HG03520 (cell line): ENCODE results near the gene LYRM2.
A peak's percentile ranks its signal among the peaks of the same experiment; 100 is the strongest.
"Not testable (repeated sequence)": the region's sequence is repeated elsewhere in the genome, so short reads cannot be mapped to it uniquely, and the experiment has no call there.

Experiments used
- ATAC-seq: cut with Tn5 transposase; IDR thresholded peaks from one replicate; pipeline ENCODE4 v1.9.1; 2021; ENCODE audit warnings: mild to moderate bottlenecking, moderate library complexity; ENCODE audit not compliant: unreplicated experiment

Gene LYRM2

DNA sequence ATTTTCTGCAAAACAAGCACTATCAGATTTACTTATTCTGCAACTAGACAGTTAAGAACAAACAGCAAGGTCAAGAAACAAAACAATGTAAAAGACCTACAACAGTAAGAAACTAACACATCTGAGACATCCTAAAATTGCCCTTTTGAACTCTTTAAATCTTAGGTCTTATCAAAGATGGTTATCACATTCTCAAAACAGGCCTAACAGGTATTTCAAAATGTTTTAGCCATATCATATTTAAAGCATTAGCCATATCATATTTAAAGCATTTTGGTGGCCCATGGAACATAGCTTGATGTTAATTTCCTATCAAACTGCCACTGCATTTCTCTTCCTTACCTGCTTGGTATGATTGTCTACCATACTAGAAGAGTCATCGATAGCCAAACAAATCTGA is 11.1 kb upstream of the LYRM2 start:
- ATAC-seq = no peak

DNA sequence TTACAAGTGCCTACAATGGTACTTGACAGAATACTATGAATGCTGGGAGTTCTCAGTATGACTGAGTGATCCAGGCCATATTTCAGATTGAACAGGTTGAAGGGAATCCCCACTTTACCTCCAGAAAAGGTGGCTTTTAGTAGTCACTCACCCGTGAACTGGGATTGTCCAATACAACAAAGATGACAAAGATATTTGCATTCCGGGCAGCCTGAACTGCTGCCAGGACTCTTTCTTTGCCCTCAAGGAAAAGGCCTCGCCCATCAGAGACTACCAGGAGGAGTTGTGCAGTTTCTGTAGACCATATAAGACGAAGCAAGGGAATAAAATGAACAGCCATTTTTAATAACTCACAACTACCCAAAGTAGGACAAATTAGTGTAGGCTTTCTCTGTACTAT is 6.3 kb upstream of the LYRM2 start:
- ATAC-seq = no peak

DNA sequence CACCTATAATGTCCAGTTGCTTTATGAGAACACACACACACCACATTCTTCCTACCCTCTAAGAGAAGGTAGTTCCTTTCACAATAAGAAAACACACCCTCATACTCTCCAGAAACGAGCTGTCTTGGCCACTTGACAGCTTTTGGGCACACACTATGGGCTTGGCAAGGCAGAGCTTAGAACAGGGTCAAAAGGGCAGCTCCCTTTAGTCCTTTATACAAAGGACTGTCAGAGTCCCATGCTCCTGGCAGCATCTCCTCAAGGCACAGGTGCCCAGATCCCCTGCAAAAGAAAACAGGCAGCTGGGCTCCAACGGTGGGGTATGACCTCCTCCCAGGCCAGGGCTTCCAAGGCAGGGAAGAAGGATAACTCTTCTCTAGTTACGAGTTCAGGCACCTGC is 4.9 kb upstream of the LYRM2 start:
- no peak for ATAC-seq

DNA sequence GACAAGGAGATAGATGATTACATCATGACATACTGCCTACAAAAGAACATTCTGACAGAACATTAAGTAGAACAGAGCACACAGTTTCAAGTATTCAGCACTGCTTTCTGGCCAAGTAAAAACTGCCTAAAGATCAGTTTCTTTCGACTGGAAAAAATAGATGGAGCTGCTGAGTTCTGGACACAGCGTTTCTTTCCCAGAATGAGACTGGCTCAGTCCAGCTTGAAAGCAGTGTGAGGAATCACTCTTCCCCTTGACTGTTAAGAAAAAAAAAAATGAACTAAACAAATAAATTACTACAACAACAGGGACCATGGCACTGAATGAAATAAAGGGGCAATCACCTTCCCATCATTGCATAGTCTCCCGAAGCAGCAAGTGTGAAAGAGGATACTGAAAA is 4.4 kb upstream of the LYRM2 start:
- no peak for ATAC-seq

DNA sequence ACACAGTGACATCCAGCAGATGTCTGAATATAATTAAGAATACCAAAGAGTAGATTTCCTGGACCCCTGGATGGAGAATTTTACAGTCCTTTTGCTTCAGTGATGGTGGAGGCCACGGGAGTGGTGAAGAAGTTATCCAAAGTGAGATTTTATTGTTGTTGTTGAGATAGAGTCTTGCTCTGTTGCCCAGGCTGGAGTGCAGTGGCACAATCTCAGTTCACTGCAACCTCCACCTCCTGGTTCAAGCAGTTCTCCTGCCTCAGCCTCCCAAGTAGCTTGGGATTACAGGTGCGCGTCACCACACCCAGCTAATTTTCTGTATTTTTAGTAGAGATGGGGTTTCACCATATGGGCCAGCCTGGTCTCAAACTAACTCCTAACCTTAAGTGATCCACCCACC is 3.0 kb upstream of the LYRM2 start:
- not testable (repeated sequence) for ATAC-seq

DNA sequence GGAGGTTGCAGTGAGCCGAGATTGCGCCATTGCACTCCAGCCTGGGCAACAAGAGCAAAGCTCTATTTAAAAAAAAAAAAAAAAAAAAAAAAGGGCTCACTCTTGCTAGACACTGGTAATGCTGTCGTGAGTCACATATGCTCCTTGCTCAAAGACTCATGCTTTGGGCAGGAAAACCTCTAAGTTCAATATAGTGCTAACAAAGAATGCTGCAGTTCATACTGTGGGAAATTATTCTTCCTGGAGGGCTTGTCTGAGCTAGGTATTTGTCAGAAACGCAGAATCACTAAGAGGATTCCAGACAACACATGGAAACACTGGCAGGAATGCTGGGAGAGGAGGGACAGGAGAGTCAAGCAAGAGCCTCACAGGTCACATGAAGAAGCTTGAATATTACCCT is 2.3 kb upstream of the LYRM2 start:
- ATAC-seq = no peak

DNA sequence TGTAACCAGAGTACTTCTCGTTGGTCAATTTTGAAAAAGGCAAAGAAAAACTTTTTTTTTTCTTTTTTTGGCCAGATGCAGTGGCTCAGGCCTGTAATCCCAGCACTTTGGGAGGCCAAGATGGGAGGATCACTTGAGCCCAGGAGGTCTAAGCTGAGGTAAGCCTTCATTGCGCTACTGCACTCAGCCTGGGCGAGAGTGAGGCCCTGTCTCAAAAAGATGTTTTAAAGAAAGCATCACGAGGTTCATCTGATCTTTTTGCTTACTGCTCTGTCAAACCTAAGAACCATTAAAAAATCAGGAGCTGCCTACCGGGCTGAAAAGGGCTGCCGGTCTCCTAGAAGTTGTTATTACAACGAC is 607 bp downstream of the LYRM2 start:
- no peak for ATAC-seq

DNA sequence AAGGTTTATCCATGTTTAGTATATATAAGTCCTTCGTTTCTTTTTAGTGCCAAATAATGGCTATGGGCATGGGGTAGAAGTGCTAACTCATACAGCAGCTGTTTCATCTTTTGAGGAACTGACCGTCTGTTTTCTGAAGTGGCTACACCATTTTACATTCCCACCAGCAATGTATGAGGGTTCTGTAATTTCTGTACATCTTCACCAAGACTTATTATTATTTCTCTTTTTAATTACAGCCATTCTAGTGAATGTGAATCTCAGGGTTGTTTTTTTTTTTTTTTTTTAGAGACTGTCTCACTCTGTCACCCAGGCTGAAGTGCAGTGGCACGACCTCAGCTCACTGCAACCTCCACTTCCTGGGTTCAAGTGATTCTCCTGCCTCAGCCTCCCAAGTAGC is 2.1 kb downstream of the LYRM2 start:
- ATAC-seq = not testable (repeated sequence)

DNA sequence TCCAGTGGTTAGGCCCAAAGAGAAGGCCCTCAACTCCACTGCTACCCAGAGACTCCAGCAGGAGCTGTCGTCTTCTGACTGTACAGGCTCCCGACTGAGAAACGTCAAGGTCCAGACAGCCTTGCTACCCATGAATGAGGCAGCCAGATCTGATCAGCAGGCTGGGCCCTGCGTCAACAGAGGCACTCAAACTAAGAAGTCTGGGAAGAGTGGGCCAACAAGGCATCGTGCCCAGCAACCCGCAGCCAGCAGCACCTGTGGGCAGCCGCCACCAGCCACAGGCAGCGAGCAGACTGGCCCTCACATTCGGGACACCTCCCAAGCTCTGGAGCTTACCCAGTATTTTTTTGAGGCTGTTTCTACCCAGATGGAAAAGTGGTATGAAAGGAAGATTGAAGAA is 8.1 kb downstream of the LYRM2 start:
- ATAC-seq = no peak

DNA sequence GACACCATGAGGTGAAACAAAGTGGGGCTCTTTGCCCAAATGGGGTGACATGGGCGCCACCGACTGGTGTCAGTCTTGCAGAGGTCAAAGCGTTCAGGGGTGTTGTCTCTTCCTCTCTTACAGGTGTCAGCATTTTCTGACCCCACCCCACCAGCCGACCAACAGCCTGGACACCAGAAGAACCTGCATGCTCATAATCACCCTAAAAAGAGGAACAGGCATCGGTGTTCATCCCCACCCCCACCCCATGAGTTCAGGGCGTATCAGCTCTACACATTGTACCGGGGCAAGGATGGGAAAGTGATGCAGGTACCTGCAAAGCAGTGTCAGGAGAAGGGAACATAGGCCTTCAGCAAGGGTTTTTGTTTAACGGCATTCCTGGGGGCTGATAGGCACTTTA is 14.8 kb downstream of the LYRM2 start:
- no peak for ATAC-seq

DNA sequence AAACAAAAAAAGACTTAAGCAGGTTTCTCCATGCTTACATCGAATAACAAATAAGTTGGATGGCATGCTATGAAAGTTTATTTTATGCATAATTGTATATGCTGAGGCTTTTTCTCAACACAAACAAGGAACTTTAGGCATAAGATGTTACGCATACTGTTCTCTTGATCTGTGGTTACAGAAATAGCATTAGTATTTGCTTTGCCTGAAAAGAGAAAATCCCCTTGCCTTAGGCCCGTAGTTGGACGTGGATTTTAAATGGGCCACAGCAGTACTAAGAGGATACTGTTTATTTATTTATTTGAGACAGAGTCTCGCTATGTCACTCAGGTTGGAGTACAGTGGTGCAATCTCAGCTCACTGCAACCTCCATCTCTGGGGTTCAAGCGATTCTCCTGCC is 19.0 kb downstream of the LYRM2 start:
- no peak for ATAC-seq

DNA sequence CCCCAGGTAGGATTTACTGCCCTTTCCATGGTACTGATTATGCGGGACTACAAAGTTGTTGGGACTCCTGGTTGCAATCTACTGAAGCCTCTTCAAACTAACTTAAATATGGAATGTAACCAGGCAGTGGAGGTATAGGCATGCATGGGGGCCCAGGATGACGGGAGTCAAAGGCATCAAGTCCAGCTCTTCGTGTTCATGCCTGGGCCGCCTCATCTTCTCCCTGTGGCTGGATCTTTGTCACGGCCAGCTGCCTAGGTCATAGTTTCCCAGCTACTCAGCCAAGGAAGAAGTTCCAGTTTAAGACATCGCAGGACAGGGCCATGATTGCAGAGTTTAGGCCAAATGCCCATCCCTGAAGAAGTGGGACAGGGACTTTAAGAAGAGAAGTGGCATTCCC is 20.5 kb downstream of the LYRM2 start:
- no peak for ATAC-seq

DNA sequence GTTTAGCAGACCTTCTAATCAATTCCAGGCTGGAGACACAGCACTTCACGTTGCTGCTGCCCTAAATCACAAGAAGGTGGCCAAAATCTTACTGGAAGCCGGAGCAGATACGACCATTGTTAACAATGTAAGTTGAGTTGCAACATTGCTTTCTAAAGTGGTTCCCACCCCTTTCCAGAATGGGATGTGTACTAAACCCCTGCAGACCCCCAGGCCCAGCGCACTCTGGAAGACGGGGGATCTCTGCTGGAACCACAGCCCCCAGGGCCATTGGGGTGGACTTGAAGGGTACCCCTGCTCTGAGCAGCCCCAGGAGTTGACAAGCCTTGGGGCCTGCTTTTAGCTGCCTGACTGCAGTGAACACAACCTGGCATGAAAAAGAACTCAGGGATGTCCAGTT is 22.0 kb downstream of the LYRM2 start:
- no peak for ATAC-seq

DNA sequence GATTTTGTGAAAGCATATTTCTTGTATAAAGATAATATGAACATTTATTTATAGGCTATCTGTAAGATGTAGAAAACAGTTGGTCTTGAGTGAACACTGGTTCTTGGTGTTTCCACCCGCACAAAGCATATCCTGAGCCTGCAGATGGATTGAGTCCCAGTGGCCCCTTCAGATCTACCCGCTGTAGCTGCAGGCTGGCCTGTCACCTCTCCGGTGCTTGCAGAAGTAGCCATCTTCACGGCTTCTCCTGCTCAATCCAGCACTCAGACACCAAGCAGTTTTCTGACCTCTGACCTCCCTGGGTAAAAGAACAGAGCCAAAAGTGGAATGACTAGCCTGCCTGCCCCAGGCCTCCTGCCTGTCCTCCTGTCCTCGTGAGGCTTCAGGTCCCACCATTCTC is 22.7 kb downstream of the LYRM2 start:
- ATAC-seq = no peak

DNA sequence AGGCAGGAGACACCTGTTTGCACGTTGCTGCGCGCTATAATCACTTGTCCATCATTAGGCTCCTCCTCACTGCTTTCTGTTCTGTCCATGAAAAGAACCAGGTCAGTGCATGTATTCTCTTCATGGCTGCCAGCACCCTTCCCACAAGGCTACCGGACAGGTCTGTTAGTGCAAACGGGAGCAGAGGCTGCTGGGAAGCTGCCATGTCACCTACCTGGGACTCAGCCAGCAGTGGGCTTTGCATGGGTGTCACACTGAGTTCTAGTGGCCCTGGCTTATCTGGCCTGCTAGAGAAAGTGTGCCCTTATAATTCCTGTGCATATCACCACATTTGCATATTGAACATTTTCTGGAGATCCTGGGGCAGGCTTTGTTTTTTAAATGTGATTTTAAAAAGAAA is 24.8 kb downstream of the LYRM2 start:
- ATAC-seq = no peak

DNA sequence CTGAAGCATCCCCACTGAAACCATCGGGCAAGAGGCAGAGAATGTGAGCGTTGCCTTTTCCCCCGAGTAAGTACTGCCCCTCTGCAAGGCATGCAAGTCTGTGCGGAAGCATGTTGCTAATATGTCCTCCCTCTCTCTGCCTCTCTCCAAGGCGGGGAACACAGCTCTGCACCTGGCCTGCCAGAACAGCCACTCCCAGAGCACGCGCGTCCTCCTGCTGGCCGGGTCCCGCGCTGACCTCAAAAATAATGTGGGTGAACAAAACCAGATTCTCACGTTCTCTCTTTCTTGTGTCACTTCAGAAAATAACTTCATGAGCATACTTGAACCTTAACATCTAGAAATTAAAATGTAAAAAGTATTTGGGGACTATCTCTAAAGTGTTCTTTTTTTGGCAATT is 26.4 kb downstream of the LYRM2 start:
- no peak for ATAC-seq

DNA sequence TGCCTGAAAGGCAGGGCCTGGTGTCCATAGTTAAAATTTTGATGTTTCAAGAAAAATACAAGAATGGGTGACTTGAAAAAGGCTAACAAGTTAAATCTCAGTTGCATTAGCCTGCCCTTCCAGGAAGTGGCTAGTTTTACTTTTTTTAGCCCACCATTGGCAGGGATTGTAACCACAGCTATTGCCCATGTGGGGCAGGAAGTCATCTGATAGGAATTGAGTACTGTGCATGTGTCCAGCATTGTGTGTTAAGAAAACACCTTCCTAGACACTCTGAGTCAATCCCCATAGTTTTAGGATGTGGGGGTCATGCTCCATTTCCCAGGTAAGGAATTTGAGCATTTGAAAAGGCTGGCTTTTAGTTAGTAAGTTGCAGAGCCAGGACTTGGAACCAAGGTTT is 26.9 kb downstream of the LYRM2 start:
- no peak for ATAC-seq

DNA sequence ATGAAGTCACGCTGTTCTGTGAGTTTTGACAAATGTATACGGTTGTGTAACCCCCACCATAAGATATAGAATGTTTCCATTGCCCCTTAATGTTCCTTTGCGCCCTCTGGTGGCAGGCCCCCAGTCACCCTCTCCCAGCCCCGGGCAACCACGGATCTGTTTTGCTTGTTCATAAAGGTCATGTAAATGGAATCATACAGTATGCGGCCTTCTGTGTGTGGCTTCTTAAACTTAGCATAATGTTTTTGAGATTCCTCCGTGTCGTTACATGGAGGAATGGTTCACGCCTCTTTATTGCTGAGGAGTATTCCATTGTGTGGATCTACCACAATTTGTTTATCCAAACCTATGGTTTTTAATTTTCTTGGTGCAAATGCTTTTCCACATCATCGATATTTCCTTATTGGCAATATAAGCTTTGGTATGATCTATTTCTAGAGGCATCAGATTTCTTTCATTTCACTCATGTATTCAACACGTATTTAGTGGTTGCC is 28.4 kb downstream of the LYRM2 start:
- ATAC-seq = peak; percentile 64

DNA sequence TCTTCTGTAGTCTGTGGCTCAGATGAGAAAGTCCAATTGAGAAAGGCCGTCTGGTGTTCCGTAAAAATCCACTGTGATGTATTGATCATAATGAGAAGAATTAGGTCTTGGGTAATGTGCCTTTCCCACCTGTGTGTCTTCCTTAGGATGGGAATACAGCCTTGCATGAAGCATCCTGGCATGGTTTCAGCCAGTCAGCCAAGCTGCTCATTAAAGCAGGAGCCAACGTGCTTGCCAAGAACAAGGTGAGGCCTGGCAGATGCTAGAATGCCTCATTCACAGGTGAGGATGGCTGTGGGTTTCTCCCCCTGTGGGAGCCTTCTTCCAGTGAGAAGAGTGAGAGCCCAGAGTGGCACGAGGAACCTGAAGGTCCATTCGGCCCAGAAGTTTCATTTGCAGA is 32.7 kb downstream of the LYRM2 start:
- ATAC-seq = no peak

DNA sequence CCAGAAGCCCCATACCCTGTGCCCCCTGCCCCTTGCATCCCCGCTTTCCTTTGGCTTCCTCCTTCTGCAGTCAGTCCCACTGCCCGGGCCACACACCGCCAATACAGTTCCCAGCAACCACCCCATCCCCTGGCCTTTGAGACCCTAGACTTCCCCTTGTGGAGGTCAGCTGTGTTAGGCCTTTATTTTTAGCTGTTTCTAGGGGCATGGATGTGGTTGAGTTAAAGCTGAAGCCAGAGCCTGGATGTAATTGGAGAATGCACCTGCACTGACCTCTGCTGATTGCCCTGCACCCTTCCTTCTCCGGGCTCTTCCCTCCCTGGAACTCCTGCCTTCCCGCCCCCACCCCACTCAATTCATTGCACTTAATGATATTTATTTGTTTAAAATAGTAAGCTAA is 33.9 kb downstream of the LYRM2 start:
- ATAC-seq = no peak

DNA sequence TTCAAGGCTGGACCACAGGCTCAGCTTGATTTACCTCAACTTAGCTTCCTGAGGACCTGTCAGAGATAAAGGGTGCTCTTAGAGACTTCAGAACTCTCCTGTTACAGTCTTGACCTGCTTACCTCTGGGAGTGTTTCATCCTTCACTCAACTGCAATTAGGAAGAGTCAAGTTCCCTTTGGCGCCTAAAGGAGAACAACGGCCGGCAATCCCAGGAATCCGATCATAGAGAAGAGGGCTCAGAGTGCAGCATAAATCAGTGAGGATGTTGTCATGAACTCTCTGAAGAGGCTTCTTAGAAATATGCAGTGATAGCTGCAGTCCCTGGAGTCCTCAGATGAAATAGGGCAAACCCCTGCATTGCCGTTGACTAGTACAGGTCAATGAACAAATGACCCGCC is 36.4 kb downstream of the LYRM2 start:
- ATAC-seq = no peak

DNA sequence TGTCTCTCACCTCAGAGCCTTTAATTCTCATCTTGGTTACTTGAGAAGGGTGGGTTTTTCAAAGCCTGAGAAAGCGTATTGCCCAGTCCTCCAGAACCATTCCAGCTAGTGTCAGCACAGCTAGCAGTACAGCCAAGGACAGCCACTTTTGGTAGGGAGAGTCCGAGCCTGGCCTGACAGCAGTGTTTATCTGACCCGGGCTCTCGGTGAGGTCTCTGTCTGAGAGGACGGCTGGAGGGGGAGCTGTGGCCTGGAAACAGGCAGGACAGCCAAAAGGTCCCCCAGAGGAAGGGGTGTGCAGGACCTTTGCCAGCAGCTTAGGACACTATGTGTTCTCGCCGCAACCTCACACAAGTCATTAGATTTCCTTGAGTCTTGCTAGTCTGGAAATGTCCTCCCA is 38.8 kb downstream of the LYRM2 start:
- ATAC-seq = no peak

DNA sequence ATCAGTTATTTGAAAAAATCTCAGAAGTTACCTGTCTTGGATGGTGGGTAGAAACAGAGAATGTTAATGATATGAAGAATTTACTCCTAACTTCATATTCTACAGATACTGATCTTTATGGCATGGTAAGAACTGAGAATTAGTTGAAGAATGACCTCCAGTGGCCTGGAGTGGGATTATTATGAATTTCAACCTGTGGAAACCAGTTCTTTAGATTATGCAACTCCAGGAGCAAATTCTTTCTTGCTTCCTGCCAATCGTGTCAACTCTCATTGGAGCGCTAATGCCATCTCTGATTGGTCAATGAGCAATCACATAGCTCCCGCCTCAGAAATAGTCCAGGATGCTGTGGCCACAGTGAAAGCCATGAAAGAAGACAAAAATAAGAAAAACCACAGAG is 40.6 kb downstream of the LYRM2 start:
- no peak for ATAC-seq

DNA sequence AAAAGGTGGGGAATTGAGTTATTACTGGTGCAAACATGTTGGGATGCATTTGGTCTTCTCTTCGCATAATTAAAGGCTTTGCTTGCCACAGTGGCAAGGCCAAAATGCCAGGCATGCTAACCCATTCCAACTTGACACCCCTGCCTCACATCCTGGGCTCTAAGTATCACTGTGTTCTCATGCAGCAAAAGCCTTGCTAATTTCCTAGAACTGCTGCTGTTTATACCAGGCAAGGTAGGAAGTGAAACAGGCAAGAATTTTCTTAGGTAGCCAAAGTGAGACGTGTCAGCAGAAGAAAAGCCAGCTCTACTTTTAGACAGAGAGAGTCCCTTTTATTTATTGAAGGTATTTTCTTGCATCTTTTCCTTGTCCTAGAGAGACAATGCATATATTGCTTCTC is 41.2 kb downstream of the LYRM2 start:
- no peak for ATAC-seq
